Measurements from ENCODE around the gene AGO4.

AGO4 gene

GRCh38 chr1:35902671-35903070 lies 94.9 kb downstream of the AGO4 start:
- H2AK5ac ChIP-seq (ENCODE audit: low read length): no peak overlapping the region
- no peak overlapping the region for H3K27ac ChIP-seq (ENCODE audit: low read depth, low read length)
- no peak overlapping the region for H3K4ac ChIP-seq (ENCODE audit: low read depth, low read length)
- H3K4me1 ChIP-seq (ENCODE audit: control insufficient read depth in 1 of 2, insufficient read depth in 2 of 2, low read length in 2 of 2): no peaks in the 10 kb centered on the region
- no peaks in the 10 kb centered on the region for H3K27me3 ChIP-seq (ENCODE audit: insufficient read depth, low read length)
- H2AFZ ChIP-seq (ENCODE audit: insufficient read depth, low read length, poor library complexity): no peak overlapping the region
- H3K79me2 ChIP-seq (ENCODE audit: control insufficient read depth, insufficient read depth, low read length, poor library complexity): no peaks in the 10 kb centered on the region
- H4K12ac ChIP-seq (ENCODE audit: low read depth, low read length): no peak overlapping the region
- H3K14ac ChIP-seq (ENCODE audit: low read length): no peak overlapping the region
- H4K8ac ChIP-seq (ENCODE audit: low read depth, low read length): no peak overlapping the region
- H3K23ac ChIP-seq (ENCODE audit: low read length): no peak overlapping the region
- WGBS (ENCODE audit: extremely low coverage, insufficient coverage, insufficient read length): no CpG with 5 or more reads among the region's 2 CpGs
- no peak overlapping the region for H3K18ac ChIP-seq (ENCODE audit: low read length)
- no peaks in the 10 kb centered on the region for H3K9me3 ChIP-seq (ENCODE audit: insufficient read depth, low read depth, low read length)
- H3K9ac ChIP-seq (ENCODE audit: low read length): no peak overlapping the region
- H3K4me3 ChIP-seq (ENCODE audit: low read depth, low read length): no peak overlapping the region
- H4K91ac ChIP-seq (ENCODE audit: low read depth, low read length): no peak overlapping the region
- no peak overlapping the region for H2BK12ac ChIP-seq (ENCODE audit: low read length)
- peaks cover 18 to 35% of the 10 kb centered on the region in 2 experiments for H3K36me3 ChIP-seq (ENCODE audit: control insufficient read depth in 1 of 2, insufficient read depth in 2 of 2, low read length in 2 of 2)
- no peak overlapping the region for H2BK5ac ChIP-seq (ENCODE audit: low read depth, low read length, poor library complexity)
- H3K79me1 ChIP-seq (ENCODE audit: low read length): no peaks in the 10 kb centered on the region
- H3K4me2 ChIP-seq (ENCODE audit: low read length): no peak overlapping the region
- no peak overlapping the region for H2BK120ac ChIP-seq (ENCODE audit: insufficient read depth, low read length, poor library complexity)
- no peak for DNase-seq
